SK-N-SH (cell line): ENCODE data around the gene PTK7.

Experiments used
- CHD2 ChIP-seq: fragments of 150-350 bp; IDR thresholded peaks from 2 replicates; pipeline ENCODE4 v1.6.1; 2018; ENCODE audit warnings: low read length; ENCODE audit not compliant: partially characterized antibody
- EP300 ChIP-seq, 2 experiments: IDR thresholded peaks; 2 replicates each; pipeline versions ENCODE4 v1.4.0 to v1.6.1; 2012; ENCODE audit warnings: borderline replicate concordance in 1 of 2, low read depth in 1 of 2, low read length in 1 of 2
- EZH2phosphoT487 ChIP-seq: fragments of 200-600 bp; sonication (generic); IDR thresholded peaks from 2 replicates; pipeline ENCODE4 v1.6.1; 2017; ENCODE audit warnings: low read depth, mixed run types, mild to moderate bottlenecking, antibody characterized with exemption, moderate library complexity, borderline replicate concordance
- FOXM1 ChIP-seq: IDR thresholded peaks from 2 replicates; pipeline ENCODE4 v1.4.0; 2012; ENCODE audit warnings: low read depth, mild to moderate bottlenecking
- POLR2AphosphoS5 ChIP-seq: IDR thresholded peaks from 2 replicates; pipeline ENCODE4 v1.6.1; 2012; ENCODE audit warnings: low read depth, low read length
- RFX5 ChIP-seq: IDR thresholded peaks from 2 replicates; pipeline ENCODE4 v1.6.1; 2012; ENCODE audit warnings: mild to moderate bottlenecking, improper control_type of control experiment, low read length
- RXRA ChIP-seq: IDR thresholded peaks from 2 replicates; pipeline ENCODE4 v1.4.0; 2012; ENCODE audit warnings: low read depth, mild to moderate bottlenecking, borderline replicate concordance
- SMC3 ChIP-seq: IDR thresholded peaks from 2 replicates; pipeline ENCODE4 v1.6.1; 2012; ENCODE audit warnings: low read depth, low read length, improper control_type of control experiment
- TF ChIP-seq, protein P1 (sequence below): fragments of 200-600 bp; sonication (generic); IDR thresholded peaks from 2 replicates; pipeline ENCODE4 v1.6.1; 2017; ENCODE audit warnings: antibody characterized with exemption, mild to moderate bottlenecking, moderate library complexity

GRCh38 chr6:43175676-43176422 lies 99.7 kb downstream of the PTK7 start:
- TF ChIP-seq, protein P1, sequence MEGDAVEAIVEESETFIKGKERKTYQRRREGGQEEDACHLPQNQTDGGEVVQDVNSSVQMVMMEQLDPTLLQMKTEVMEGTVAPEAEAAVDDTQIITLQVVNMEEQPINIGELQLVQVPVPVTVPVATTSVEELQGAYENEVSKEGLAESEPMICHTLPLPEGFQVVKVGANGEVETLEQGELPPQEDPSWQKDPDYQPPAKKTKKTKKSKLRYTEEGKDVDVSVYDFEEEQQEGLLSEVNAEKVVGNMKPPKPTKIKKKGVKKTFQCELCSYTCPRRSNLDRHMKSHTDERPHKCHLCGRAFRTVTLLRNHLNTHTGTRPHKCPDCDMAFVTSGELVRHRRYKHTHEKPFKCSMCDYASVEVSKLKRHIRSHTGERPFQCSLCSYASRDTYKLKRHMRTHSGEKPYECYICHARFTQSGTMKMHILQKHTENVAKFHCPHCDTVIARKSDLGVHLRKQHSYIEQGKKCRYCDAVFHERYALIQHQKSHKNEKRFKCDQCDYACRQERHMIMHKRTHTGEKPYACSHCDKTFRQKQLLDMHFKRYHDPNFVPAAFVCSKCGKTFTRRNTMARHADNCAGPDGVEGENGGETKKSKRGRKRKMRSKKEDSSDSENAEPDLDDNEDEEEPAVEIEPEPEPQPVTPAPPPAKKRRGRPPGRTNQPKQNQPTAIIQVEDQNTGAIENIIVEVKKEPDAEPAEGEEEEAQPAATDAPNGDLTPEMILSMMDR, result no peak
- TF ChIP-seq SMC3, result no peak
- no peak for TF ChIP-seq RFX5
- no peak for TF ChIP-seq EZH2phosphoT487
- TF ChIP-seq FOXM1, result no peak
- TF ChIP-seq RXRA, result no peak
- TF ChIP-seq POLR2AphosphoS5, result no peak
- no peak for TF ChIP-seq EP300 (IDR thresholded peaks at IDR 0.05; ENCODE audit: borderline replicate concordance in 1 of 2, low read depth in 1 of 2, low read length in 1 of 2)
- TF ChIP-seq CHD2, result no peak
